ENCODE measurements around the gene AP1G2. TPM values are rescaled to one million over a fixed set of nuclear protein-coding genes. Genes with fewer than 3 reads are reported as not detected.

AP1G2 gene
- total RNA-seq, 4 donors from 2014 or later = 175 to 369 (median 341) TPM

- Histone ChIP-seq H3K36me3 (peaks cover 0 to 40% (median 0%) of the 10 kb centered on the region in 3 donors), H3K4me1 (peaks cover 7 to 15% (median 10%) of the 10 kb centered on the region in 4 donors), H3K27me3 (no peaks in the 10 kb centered on the region), H3K9me3 (no peaks in the 10 kb centered on the region), H3K27ac (peak overlapping the region in 1 of 4 donors; percentile 98), H3K4me3 (no peak overlapping the region)
- DNase-seq = no peak
- no peak for TF ChIP-seq CTCF (IDR thresholded peaks at IDR 0.05)
Observed at GRCh38 chr14:23557521-23557920, 10.1 kb downstream of the AP1G2 start.

GRCh38 chr14:23556700-23557440 is 10.7 kb downstream of the AP1G2 start:
- no peaks in the 10 kb centered on the region for H3K27me3 ChIP-seq
- H3K9me3 ChIP-seq = no peaks in the 10 kb centered on the region
- H3K4me3 ChIP-seq = peak overlapping the region; percentile 79 to 89 (median 84)
- TF ChIP-seq CTCF (IDR thresholded peaks at IDR 0.05) (no peak), POLR2A (IDR thresholded peaks at IDR 0.05) (no peak)
- H3K27ac ChIP-seq = peak overlapping the region; percentile 89 to 98 (median 94)
- peaks cover 0 to 34% (median 0%) of the 10 kb centered on the region in 3 donors for H3K36me3 ChIP-seq
- DNase-seq = no peak
- H3K4me1 ChIP-seq = peaks cover 7 to 17% (median 10%) of the 10 kb centered on the region in 4 donors

GRCh38 chr14:23555882-23556699 is 11.5 kb downstream of the AP1G2 start, which contains the start of gene THTPA:
Gene THTPA, plus strand, starts transcription at chr14:23556271. Its CDS starts 487 bp downstream, at chr14:23556758.
- H3K9me3 ChIP-seq = no peaks in the 10 kb centered on the region
- TF ChIP-seq CTCF (IDR thresholded peaks at IDR 0.05) (no peak), POLR2A (IDR thresholded peaks at IDR 0.05) (peak; percentile 29 to 30)
- H3K27ac ChIP-seq = peak within 1 kb of the TSS; percentile 89 to 98 (median 94)
- H3K27me3 ChIP-seq = no peaks in the 10 kb centered on the region
- peaks cover 7 to 21% (median 10%) of the 10 kb centered on the region in 4 donors for H3K4me1 ChIP-seq
- peaks cover 0 to 26% (median 0%) of the 10 kb centered on the region in 3 donors for H3K36me3 ChIP-seq
- peak; percentile 95 to 98 (median 96) for DNase-seq
- H3K4me3 ChIP-seq = peak within 1 kb of the TSS; percentile 79 to 89 (median 84)

- peaks cover 0 to 22% (median 0%) of the 10 kb centered on the region in 3 donors for H3K36me3 ChIP-seq
- H3K27me3 ChIP-seq = no peaks in the 10 kb centered on the region
- DNase-seq = no peak
- no peaks in the 10 kb centered on the region for H3K9me3 ChIP-seq
- peak overlapping the region; percentile 79 to 89 (median 84) for H3K4me3 ChIP-seq
- H3K27ac ChIP-seq = peak overlapping the region; percentile 89 to 98 (median 94)
- peaks cover 7 to 27% (median 12%) of the 10 kb centered on the region in 4 donors for H3K4me1 ChIP-seq
- no peak for TF ChIP-seq POLR2A (IDR thresholded peaks at IDR 0.05)
- TF ChIP-seq CTCF (IDR thresholded peaks at IDR 0.05) = no peak
Observed at GRCh38 chr14:23555533-23555881, 12.1 kb downstream of the AP1G2 start.

GRCh38 chr14:23551266-23552028 is 16.1 kb downstream of the AP1G2 start, which contains the start of gene ZFHX2:
Gene ZFHX2, minus strand, starts transcription at chr14:23551765. Its CDS starts 16,440 bp downstream, at chr14:23535325.
- peak; percentile 80 to 92 (median 88) for DNase-seq

More at GRCh38 chr14:23551266-23552028, 16.1 kb downstream of the AP1G2 start, which contains the start of gene ZFHX2:
- Histone ChIP-seq H3K27me3 (no peaks in the 10 kb centered on the region), H3K4me1 (peaks cover 0 to 21% (median 4%) of the 10 kb centered on the region in 4 donors), H3K9me3 (no peaks in the 10 kb centered on the region), H3K4me3 (peak within 1 kb of the TSS; percentile 49 to 76 (median 65)), H3K27ac (peak within 1 kb of the TSS; percentile 28 to 50 (median 30)), H3K36me3 (no peaks in the 10 kb centered on the region)
- TF ChIP-seq POLR2A (IDR thresholded peaks at IDR 0.05) = peak in 1 of 2 donors; percentile 40
- no peak for TF ChIP-seq CTCF (IDR thresholded peaks at IDR 0.05)

All from Peyer's patch (tissue), 4 donors.